NCI-H187 treated with DMSO at 0.1 percent for 48 hours (cell line): ENCODE results near the gene PRCD.
A peak's percentile ranks its signal among the peaks of the same experiment; 100 is the strongest.
"Not testable (repeated sequence)": the region's sequence is repeated elsewhere in the genome, so short reads cannot be mapped to it uniquely, and the experiment has no call there.

Source experiments
- DNase-seq: peaks from one replicate; lab custom pipeline; 2025; lab: John Stamatoyannopoulos, UW

The PRCD gene

DNA sequence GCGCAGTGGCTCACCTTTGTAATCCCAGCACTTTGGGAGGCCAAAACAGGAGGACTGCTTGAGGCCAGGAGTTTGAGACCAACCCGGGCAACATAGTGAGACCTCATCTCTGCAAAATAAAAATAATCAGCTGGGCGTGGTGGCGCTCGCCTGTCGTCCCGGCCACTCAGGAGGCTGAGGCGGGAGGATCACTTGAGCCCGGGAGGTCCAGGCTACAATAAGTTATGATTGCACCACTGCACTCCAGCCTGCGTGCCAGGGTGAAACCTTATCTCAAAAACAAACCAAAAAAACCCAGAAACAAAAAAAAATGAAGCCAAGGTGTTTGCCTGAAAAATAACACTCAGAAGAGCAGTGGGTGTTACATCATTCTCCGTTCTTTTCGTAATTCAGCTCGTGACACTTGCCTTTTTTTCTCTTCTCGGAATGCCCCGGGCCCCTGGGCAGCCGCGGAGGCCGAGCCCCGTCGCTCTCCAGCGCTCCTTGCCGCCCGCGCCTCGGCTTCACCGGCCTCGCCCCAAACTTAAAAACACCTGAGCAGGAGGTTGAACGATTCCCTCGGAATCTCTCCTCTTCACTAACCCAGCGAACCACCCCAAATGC lies 17.0 kb downstream of the PRCD start:
- no peak for DNase-seq

- peak; percentile 85 for DNase-seq
Observed at GRCh38 chr17:76557368-76558197, 17.7 kb downstream of the PRCD start.

GRCh38 chr17:76558198-76559095 lies 18.6 kb downstream of the PRCD start:
- DNase-seq, result no peak

DNA sequence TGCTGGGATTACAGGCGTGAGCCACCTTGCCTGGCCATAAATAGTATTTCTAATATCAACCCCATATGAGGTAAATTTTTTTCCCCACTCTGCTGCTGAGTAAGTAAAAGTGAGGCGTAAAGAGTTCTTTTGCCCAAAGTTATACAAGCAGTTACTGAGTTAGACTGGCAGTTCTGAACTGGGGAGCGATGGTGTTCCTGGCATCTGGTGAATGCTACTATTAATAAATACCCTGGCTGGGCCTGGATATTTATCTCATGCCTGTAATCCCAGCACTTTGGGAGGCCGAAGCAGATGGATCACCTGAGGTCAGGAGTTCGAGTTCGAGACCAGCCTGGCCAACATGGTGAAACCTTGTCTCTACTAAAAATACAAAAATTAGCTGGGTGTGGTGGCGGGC lies 19.6 kb downstream of the PRCD start:
- DNase-seq, result not testable (repeated sequence)

DNA sequence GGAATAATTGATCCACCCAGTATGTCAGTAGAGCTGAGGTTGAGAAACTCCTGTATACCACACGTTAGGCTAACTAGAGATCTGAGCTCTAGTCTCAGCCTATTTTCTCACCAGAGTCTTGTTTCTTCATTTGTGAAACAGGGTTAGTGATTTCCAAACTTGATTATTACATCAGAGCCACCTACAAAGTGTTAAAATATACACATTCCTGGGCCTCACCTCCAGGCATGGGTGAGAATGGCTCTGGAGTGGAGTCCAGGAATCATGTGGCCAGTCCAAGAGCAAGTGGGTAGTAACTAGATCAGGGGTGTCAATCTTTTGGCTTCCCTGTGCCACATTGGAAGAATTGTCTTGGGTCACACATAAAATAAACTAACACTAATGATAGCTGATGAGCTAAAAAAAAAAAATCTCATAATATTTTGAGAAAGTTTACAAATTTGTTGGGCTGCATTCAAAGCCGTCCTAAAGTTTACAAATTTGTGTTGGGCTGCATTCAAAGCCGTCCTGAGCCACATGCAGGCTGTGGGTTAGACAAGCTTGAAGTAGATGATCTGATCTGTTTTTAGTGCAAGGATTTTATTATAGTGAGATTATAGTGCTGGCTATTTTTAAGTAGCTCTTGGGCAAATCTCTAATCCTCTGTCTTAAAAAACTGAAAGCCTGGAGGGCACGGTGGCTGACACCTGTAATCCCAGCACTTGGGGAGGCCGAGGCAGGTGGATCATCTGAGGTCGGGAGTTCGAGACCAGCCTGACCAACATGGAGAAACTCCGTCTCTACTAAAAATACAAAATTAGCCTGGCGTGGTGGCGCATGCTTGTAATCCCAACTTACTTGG lies 20.4 kb downstream of the PRCD start:
- no peak for DNase-seq

DNA sequence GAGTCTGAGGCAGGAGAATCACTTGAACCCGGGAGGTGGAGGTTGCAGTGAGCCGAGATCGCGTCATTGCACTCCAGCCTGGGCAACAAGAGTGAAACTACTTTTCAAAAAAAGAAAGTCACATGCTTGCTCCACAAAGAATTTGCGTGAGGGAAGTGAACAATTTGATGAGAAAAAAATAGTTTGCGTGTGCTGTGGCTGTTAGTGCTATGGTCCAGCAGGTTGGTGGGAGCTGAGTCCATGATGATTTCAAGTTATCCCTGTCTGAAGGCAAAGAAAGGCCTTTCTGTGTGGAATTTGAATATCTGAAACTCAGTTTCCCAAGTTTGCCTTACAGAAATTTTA lies 21.0 kb downstream of the PRCD start:
- no peak for DNase-seq

DNA sequence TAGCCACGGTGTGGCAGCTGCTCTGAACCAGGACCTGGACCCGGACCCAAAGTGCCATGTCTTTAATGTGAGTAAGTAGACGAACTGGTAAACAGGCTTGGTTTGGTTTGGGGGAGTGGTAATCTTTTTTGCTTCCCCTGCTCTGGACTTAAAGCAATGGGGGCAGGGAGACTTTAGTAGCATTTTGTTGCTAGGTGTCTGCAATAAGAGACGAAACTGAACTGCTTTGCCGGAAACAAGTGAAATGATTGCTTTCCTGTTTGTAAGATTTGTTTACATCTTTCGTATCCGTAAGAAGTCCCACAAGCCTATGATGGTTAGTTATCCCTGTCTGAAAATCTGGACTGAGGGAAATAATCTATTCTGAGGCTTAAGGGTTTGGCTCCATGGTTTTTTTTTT lies 21.5 kb downstream of the PRCD start:
- no peak for DNase-seq

- DNase-seq, result no peak
Observed at GRCh38 chr17:76561799-76562268, 22.0 kb downstream of the PRCD start.

DNA sequence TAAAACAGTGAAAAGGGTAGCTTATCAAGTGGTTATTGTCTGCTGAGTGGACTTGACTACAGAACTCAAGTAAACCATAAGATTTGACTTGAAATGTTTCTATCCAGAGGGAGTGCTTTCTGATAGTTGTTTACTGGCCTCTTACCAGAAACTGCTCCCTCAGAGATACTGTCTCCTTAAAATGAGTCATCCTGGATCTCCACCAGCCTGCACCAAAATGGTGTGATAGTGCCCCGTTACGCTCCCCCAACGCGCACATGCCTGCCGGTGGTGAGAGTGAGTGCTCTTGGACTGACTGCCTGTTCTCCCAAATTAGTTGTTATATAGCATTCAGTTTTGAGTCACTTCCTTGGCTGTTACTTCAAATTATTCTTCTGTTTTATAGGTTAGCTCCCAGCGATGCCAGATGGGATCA lies 22.9 kb downstream of the PRCD start:
- DNase-seq, result no peak

GRCh38 chr17:76563359-76563758 lies 23.5 kb downstream of the PRCD start:
- DNase-seq, result not testable (repeated sequence)

- not testable (repeated sequence) for DNase-seq
Observed at GRCh38 chr17:76564991-76565727, 25.3 kb downstream of the PRCD start.

DNA sequence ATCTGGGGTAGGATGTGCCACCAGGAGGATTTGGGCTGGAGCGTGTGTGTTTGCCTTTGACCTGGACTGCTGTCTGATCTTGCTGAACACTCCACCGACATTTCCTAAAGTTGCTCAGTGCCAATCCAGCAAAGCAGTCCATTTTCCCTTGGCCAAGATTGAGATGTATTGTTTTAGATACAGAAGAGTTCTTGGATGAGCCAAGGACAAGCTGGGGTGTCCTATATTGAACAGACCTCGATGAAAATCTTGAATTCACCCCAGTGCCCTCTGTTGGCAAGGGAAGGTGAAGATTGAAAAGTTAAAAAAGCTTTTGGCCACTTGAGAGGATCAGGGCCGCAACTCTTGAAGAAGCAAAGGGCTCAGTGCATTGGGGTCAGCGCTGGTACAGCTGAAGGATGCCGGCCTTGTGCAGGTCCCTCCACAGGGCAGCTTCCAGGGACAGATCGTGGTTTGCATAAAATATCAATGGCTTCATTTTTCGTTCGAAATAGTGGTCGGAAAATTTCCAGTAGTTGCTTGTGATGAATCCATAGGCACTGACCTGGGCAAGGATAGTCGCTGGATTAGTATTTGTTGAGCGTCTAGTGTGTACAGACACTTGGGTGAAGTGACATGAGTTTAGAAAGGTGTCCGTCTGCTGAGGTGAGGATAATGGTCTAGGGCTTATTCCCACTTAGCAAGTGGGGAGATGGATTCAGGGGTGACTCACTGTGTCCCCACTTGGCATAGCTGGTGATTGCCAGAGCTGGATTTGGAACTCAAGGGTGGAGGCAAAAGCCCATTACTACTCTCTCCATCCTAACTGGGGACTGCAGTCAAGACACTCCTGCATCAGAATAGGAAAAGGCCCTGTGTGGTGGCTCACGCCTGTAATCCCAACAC lies 26.1 kb downstream of the PRCD start:
- DNase-seq, result no peak

DNA sequence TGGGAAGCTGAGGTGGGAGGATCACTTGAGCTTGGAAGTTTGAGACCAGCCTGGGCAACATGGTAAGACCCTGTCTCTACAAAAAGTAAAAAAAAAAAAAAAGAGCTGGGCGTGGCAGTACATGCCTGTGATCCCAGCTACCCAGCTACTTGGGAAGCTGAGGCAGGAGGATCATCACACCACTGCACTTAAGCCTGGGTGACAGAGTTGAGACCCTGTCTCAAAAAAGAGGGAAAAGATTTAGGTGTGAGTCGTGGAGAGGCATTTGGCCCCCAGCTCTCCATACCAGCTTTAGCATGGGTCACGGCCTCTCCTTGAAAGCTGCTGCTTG lies 26.7 kb downstream of the PRCD start:
- DNase-seq, result no peak

GRCh38 chr17:76566988-76567431 lies 27.2 kb downstream of the PRCD start:
- DNase-seq, result no peak

GRCh38 chr17:76567634-76568432 lies 28.0 kb downstream of the PRCD start:
- DNase-seq, result no peak

- no peak for DNase-seq
Observed at GRCh38 chr17:76568811-76569221, 29.0 kb downstream of the PRCD start.

GRCh38 chr17:76569607-76570279 lies 29.9 kb downstream of the PRCD start:
- DNase-seq, result no peak

GRCh38 chr17:76570457-76570856 lies 30.6 kb downstream of the PRCD start:
- DNase-seq, result no peak
